Measurements from ENCODE around the gene SNPH.
A peak's percentile ranks its signal among the peaks of the same experiment; 100 is the strongest.

SNPH gene

GRCh38 chr20:1264727-1265126 is 1.4 kb upstream of the SNPH start:
- Histone ChIP-seq H3K27me3 (ENCODE audit: control insufficient read depth in 1 of 2, insufficient read depth in 2 of 2, low read length in 2 of 2) (peaks cover 0 to 7% of the 10 kb centered on the region in 2 donors), H3K36me3 (ENCODE audit: control insufficient read depth in 2 of 2, insufficient read depth in 2 of 2, low read length in 2 of 2) (peaks cover 0 to 4% of the 10 kb centered on the region in 2 donors), H3K27ac (ENCODE audit: low read length) (no peak overlapping the region), H3K4me1 (ENCODE audit: control insufficient read depth, insufficient read depth, low read length) (peaks cover 12% of the 10 kb centered on the region), H3K9me3 (ENCODE audit: control insufficient read depth in 2 of 2, low read length in 2 of 2) (no peaks in the 10 kb centered on the region), H3K4me3 (ENCODE audit: low read length in 2 of 2) (no peak overlapping the region), H3K9ac (ENCODE audit: low read length in 2 of 2) (no peak overlapping the region)

- Histone ChIP-seq H3K9ac (ENCODE audit: low read length in 2 of 2) (peak overlapping the region; percentile 81 to 89), H3K27me3 (ENCODE audit: control insufficient read depth in 1 of 2, insufficient read depth in 2 of 2, low read length in 2 of 2) (peaks cover 0 to 7% of the 10 kb centered on the region in 2 donors), H3K4me1 (ENCODE audit: control insufficient read depth, insufficient read depth, low read length) (peaks cover 12% of the 10 kb centered on the region), H3K27ac (ENCODE audit: low read length) (peak overlapping the region; percentile 41), H3K4me3 (ENCODE audit: low read length in 2 of 2) (peak overlapping the region; percentile 75 to 79), H3K36me3 (ENCODE audit: control insufficient read depth in 2 of 2, insufficient read depth in 2 of 2, low read length in 2 of 2) (peaks cover 0 to 4% of the 10 kb centered on the region in 2 donors), H3K9me3 (ENCODE audit: control insufficient read depth in 2 of 2, low read length in 2 of 2) (no peaks in the 10 kb centered on the region)
Measured at GRCh38 chr20:1265226-1265915, 723 bp upstream of the SNPH start.

- Histone ChIP-seq H3K27ac (ENCODE audit: low read length) (peak overlapping the region; percentile 41), H3K9ac (ENCODE audit: low read length in 2 of 2) (peak overlapping the region; percentile 81 to 89), H3K36me3 (ENCODE audit: control insufficient read depth in 2 of 2, insufficient read depth in 2 of 2, low read length in 2 of 2) (peaks cover 0 to 5% of the 10 kb centered on the region in 2 donors), H3K27me3 (ENCODE audit: control insufficient read depth in 1 of 2, insufficient read depth in 2 of 2, low read length in 2 of 2) (peaks cover 0 to 7% of the 10 kb centered on the region in 2 donors), H3K4me3 (ENCODE audit: low read length in 2 of 2) (peak overlapping the region; percentile 75 to 79), H3K9me3 (ENCODE audit: control insufficient read depth in 2 of 2, low read length in 2 of 2) (no peaks in the 10 kb centered on the region), H3K4me1 (ENCODE audit: control insufficient read depth, insufficient read depth, low read length) (peaks cover 12% of the 10 kb centered on the region)
Measured at GRCh38 chr20:1265916-1266166, 253 bp upstream of the SNPH start.

- H3K4me1 ChIP-seq (ENCODE audit: control insufficient read depth, insufficient read depth, low read length): peaks cover 12% of the 10 kb centered on the region
- peaks cover 0 to 6% of the 10 kb centered on the region in 2 donors for H3K36me3 ChIP-seq (ENCODE audit: control insufficient read depth in 2 of 2, insufficient read depth in 2 of 2, low read length in 2 of 2)
- H3K9ac ChIP-seq (ENCODE audit: low read length in 2 of 2): peak overlapping the region; percentile 40 to 47
- H3K4me3 ChIP-seq (ENCODE audit: low read length in 2 of 2): peak overlapping the region; percentile 75 to 79
- H3K27ac ChIP-seq (ENCODE audit: low read length): no peak overlapping the region
- H3K9me3 ChIP-seq (ENCODE audit: control insufficient read depth in 2 of 2, low read length in 2 of 2): no peaks in the 10 kb centered on the region
- H3K27me3 ChIP-seq (ENCODE audit: control insufficient read depth in 1 of 2, insufficient read depth in 2 of 2, low read length in 2 of 2): peaks cover 0 to 7% of the 10 kb centered on the region in 2 donors
Measured at GRCh38 chr20:1267161-1267560, 1.1 kb downstream of the SNPH start.

- Histone ChIP-seq H3K4me3 (ENCODE audit: low read length in 2 of 2) (no peak overlapping the region), H3K27ac (ENCODE audit: low read length) (no peak overlapping the region), H3K9me3 (ENCODE audit: control insufficient read depth in 2 of 2, low read length in 2 of 2) (no peaks in the 10 kb centered on the region)
Measured at GRCh38 chr20:1267809-1268374, 1.8 kb downstream of the SNPH start.

GRCh38 chr20:1269235-1269634 is 3.1 kb downstream of the SNPH start:
- Histone ChIP-seq H3K9me3 (ENCODE audit: control insufficient read depth in 2 of 2, low read length in 2 of 2) (no peaks in the 10 kb centered on the region), H3K27ac (ENCODE audit: low read length) (no peak overlapping the region), H3K9ac (ENCODE audit: low read length in 2 of 2) (no peak overlapping the region), H3K36me3 (ENCODE audit: control insufficient read depth in 2 of 2, insufficient read depth in 2 of 2, low read length in 2 of 2) (peaks cover 0 to 6% of the 10 kb centered on the region in 2 donors), H3K4me3 (ENCODE audit: low read length in 2 of 2) (no peak overlapping the region), H3K27me3 (ENCODE audit: control insufficient read depth in 1 of 2, insufficient read depth in 2 of 2, low read length in 2 of 2) (no peaks in the 10 kb centered on the region), H3K4me1 (ENCODE audit: control insufficient read depth, insufficient read depth, low read length) (peaks cover 12% of the 10 kb centered on the region)

More at GRCh38 chr20:1267809-1268374, 1.8 kb downstream of the SNPH start:
- Histone ChIP-seq H3K4me1 (ENCODE audit: control insufficient read depth, insufficient read depth, low read length) (peaks cover 12% of the 10 kb centered on the region), H3K9ac (ENCODE audit: low read length in 2 of 2) (no peak overlapping the region), H3K27me3 (ENCODE audit: control insufficient read depth in 1 of 2, insufficient read depth in 2 of 2, low read length in 2 of 2) (peaks cover 0 to 4% of the 10 kb centered on the region in 2 donors), H3K36me3 (ENCODE audit: control insufficient read depth in 2 of 2, insufficient read depth in 2 of 2, low read length in 2 of 2) (peaks cover 0 to 6% of the 10 kb centered on the region in 2 donors)

- Histone ChIP-seq H3K36me3 (ENCODE audit: control insufficient read depth in 2 of 2, insufficient read depth in 2 of 2, low read length in 2 of 2) (peaks cover 0 to 6% of the 10 kb centered on the region in 2 donors), H3K27me3 (ENCODE audit: control insufficient read depth in 1 of 2, insufficient read depth in 2 of 2, low read length in 2 of 2) (no peaks in the 10 kb centered on the region), H3K9me3 (ENCODE audit: control insufficient read depth in 2 of 2, low read length in 2 of 2) (no peaks in the 10 kb centered on the region), H3K27ac (ENCODE audit: low read length) (no peak overlapping the region), H3K4me3 (ENCODE audit: low read length in 2 of 2) (no peak overlapping the region), H3K4me1 (ENCODE audit: control insufficient read depth, insufficient read depth, low read length) (peaks cover 12% of the 10 kb centered on the region), H3K9ac (ENCODE audit: low read length in 2 of 2) (no peak overlapping the region)
Measured at GRCh38 chr20:1269850-1270249, 3.8 kb downstream of the SNPH start.

GRCh38 chr20:1272368-1273100 is 6.4 kb downstream of the SNPH start:
- no peak overlapping the region for H3K9ac ChIP-seq (ENCODE audit: low read length in 2 of 2)
- no peak overlapping the region for H3K4me3 ChIP-seq (ENCODE audit: low read length in 2 of 2)
- H3K9me3 ChIP-seq (ENCODE audit: control insufficient read depth in 2 of 2, low read length in 2 of 2): no peaks in the 10 kb centered on the region
- no peaks in the 10 kb centered on the region for H3K27me3 ChIP-seq (ENCODE audit: control insufficient read depth in 1 of 2, insufficient read depth in 2 of 2, low read length in 2 of 2)
- peaks cover 2% of the 10 kb centered on the region for H3K4me1 ChIP-seq (ENCODE audit: control insufficient read depth, insufficient read depth, low read length)
- H3K27ac ChIP-seq (ENCODE audit: low read length): no peak overlapping the region
- peaks cover 0 to 6% of the 10 kb centered on the region in 2 donors for H3K36me3 ChIP-seq (ENCODE audit: control insufficient read depth in 2 of 2, insufficient read depth in 2 of 2, low read length in 2 of 2)

- Histone ChIP-seq H3K36me3 (ENCODE audit: control insufficient read depth in 2 of 2, insufficient read depth in 2 of 2, low read length in 2 of 2) (peaks cover 0 to 6% of the 10 kb centered on the region in 2 donors), H3K27me3 (ENCODE audit: control insufficient read depth in 1 of 2, insufficient read depth in 2 of 2, low read length in 2 of 2) (no peaks in the 10 kb centered on the region), H3K9me3 (ENCODE audit: control insufficient read depth in 2 of 2, low read length in 2 of 2) (no peaks in the 10 kb centered on the region), H3K4me3 (ENCODE audit: low read length in 2 of 2) (no peak overlapping the region), H3K9ac (ENCODE audit: low read length in 2 of 2) (no peak overlapping the region), H3K4me1 (ENCODE audit: control insufficient read depth, insufficient read depth, low read length) (no peaks in the 10 kb centered on the region), H3K27ac (ENCODE audit: low read length) (no peak overlapping the region)
Measured at GRCh38 chr20:1273366-1273765, 7.3 kb downstream of the SNPH start.

- Histone ChIP-seq H3K4me1 (ENCODE audit: control insufficient read depth, insufficient read depth, low read length) (no peaks in the 10 kb centered on the region), H3K27ac (ENCODE audit: low read length) (no peak overlapping the region), H3K9ac (ENCODE audit: low read length in 2 of 2) (no peak overlapping the region), H3K27me3 (ENCODE audit: control insufficient read depth in 1 of 2, insufficient read depth in 2 of 2, low read length in 2 of 2) (no peaks in the 10 kb centered on the region), H3K4me3 (ENCODE audit: low read length in 2 of 2) (no peak overlapping the region), H3K36me3 (ENCODE audit: control insufficient read depth in 2 of 2, insufficient read depth in 2 of 2, low read length in 2 of 2) (peaks cover 0 to 3% of the 10 kb centered on the region in 2 donors), H3K9me3 (ENCODE audit: control insufficient read depth in 2 of 2, low read length in 2 of 2) (no peaks in the 10 kb centered on the region)
Measured at GRCh38 chr20:1274485-1275311, 8.6 kb downstream of the SNPH start.
